ENCODE data around the gene NBL1.

- TF ChIP-seq CTCF (IDR thresholded peaks at IDR 0.05; ENCODE audit: low read depth, low read length) (no peak), POLR2A (IDR thresholded peaks at IDR 0.05; ENCODE audit: extremely low read depth, insufficient read length) (no peak)
Measured at GRCh38 chr1:19706136-19706535, 62.0 kb downstream of the NBL1 start.

Data from NB4 (cell line).